Stimulated activated CD8-positive, alpha-beta memory T cell treated with anti-CD3 and anti-CD28 coated beads, Interleukin-4, amount 100 ng/mL, for 48 hours (primary cell): ENCODE data around the gene PTGES.
A peak's percentile ranks its signal among the peaks of the same experiment; 100 is the strongest.
"Not testable (repeated sequence)": the region's sequence is repeated elsewhere in the genome, so short reads cannot be mapped to it uniquely, and the experiment has no call there.

ENCODE experiments used
- DNase-seq: peaks from one replicate; pipeline ENCODE4 v3.0.0-alpha.2; 2020

PTGES gene, protein sequence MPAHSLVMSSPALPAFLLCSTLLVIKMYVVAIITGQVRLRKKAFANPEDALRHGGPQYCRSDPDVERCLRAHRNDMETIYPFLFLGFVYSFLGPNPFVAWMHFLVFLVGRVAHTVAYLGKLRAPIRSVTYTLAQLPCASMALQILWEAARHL

DNA sequence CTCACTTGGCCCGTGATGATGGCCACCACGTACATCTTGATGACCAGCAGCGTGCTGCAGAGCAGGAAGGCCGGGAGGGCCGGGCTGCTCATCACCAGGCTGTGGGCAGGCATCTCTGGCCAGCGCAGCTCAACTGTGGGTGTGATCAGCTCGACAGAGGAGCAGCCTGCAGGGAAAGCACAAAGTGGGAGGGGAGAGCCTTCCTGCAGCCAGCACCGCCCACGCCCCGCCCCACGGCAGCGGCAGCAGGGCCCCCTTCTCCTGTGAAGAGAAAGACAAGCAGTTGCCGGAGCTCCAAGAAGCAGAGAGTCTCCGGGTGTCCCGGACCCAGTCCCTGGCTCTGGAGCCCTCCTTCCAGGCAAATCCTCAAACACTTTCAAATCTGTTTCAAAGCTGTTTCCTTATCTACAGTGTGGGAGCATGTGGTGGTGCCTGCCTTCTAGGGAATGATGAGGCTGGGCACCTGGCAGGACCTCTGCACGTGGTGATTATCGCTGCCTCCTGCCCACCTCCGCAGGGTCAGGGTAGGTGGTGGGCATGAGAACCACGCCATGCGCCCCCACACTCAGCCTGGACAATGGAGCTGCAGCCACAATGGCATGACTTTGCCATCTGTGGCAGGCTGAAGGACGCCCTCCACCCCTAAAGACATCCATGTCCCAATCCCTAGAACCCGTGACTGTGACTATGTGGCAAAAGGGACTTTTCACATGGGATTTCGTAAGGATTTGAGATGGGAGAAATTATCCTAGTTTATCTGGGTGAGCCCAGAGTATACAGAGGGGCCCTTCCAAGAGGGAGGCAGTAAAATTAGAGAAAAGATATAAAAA lies at the start of gene PTGES:
TSS of gene PTGES (minus strand) at position 143 of the 830 bp plus-strand sequence. CDS start at position 113, 30 bp downstream.
- peak; percentile 71 for DNase-seq

DNA sequence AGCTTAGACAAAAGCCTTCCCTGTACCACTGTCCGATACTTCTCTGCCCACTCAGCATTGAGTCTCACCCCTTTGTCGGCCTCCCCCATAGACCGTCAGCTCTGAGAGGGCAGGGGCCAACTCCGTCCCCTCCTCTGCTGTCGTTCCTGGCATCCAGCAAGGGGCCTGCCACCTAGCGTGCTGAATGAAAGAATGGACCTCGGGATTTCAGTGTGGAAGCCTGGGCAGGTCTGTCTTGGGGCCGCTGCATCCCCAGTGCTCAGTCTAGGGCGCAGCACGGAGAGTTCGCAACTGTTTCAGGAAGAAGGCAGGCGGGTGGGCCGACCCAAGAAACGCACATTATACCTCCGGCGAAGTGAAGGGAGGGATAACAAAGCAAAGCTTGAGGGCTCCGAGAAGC lies 48.7 kb upstream of the PTGES start:
- DNase-seq, result no peak

DNA sequence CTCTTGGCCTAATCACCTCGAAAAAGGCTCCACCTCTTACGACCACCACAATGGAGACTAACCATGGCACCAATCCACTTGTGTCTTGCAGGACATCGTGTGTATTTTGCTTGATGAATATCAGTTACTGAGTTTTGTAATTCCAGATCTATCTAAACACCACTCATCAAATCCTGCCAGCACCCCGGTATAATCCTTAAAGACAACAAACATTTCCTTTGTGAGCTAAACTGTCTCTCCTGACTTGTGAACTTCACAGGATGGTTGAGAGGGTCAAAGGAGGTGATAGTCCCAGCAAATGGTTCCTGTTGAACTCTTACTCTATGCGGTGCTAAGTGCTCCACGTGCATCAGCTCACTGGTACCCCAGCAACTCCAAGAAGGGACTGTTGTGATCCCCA lies 46.1 kb upstream of the PTGES start:
- DNase-seq, result no peak

DNA sequence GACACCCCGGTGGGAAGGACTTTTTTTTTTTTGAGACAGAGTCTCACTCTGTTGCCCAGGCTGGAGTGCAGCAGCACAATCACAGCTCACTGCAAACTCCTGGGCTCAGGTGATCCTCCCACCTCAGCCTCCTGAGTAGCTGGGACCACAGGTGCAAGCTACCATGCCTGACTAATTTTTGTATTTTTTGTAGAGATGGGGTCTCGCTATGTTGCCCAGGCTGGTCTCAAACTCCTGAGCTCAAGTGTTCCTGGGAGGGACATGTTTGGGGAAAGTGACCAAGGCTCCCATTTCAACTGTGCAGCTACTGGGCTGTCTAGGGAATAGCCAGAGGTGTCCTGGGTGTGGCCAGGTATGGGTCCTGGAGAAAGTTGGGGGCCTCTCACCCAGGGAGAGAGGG lies 43.2 kb upstream of the PTGES start:
- DNase-seq, result not testable (repeated sequence)

DNA sequence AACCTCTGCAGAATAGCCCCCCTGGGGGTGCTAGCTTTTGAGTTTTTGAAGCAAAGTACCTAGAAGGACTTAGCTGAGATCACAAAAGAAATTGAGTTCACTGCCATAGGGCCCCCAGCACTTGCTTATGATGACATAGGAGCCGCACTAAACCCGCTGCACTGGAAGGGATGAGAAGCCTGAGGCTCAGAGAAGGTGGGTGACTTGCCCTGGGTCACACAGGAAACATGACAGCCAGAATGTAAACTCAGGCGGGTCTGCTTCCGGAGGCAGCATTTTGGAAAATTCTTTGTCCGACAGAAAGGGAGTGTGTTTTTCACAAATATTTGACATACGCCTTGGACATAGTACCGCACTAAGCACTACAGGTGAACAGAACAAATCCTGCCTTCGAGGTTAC lies 41.7 kb upstream of the PTGES start:
- no peak for DNase-seq

DNA sequence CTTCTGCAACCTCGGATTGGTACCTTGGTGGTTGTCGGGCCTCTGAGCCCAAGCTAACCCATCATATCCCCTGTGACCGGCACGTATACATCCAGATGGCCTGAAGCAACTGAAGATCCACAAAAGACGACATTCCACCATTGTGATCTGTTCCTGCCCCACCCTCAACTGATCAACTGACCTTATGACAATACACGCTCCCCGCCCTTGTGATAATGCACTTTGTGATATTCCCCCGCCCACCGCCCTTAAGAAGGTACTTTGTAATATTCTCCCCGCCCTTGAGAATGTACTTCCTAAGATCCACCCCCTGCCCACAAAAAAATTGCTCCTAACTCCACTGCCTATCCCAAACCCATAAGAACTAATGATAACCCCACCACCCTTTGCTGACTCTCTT lies 33.6 kb upstream of the PTGES start:
- DNase-seq, result no peak

DNA sequence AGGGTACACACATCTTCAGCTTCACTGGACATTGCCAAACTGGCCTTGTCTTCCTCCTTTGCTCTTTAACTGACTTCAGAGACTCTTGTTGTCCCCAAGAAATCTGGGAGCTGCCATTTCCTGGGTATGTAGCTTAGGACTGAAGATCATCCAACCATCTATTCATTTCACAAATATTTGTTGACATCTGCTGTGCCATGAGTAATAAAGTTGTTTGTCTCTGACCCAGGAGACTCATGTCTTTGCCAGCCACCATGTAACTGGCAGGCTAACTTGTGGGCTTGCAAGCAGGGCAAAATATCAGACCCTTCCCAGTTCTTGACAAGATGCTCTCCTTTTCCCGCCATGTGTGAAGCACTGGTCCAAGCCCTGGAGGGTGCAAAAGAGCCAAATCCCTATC lies 33.0 kb upstream of the PTGES start:
- no peak for DNase-seq

DNA sequence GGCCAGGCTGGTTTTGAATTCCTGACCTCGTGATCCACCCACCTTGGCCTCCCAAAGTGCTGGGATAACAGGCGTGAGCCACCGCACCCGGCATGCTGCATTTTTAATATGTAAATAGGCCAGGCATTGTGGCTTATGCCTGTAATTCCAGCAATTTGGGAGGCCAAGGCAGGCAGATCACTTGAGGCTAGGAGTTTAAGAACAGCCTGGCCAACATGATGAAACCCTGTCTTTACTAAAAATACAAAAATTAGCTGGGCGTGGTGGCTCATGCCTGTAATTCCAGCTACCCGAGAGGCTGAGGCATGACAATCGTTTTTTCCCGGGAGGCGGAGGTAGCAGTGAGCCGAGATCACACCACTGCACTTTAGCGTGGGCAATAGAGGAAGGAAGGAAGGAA lies 32.1 kb upstream of the PTGES start:
- DNase-seq, result not testable (repeated sequence)

DNA sequence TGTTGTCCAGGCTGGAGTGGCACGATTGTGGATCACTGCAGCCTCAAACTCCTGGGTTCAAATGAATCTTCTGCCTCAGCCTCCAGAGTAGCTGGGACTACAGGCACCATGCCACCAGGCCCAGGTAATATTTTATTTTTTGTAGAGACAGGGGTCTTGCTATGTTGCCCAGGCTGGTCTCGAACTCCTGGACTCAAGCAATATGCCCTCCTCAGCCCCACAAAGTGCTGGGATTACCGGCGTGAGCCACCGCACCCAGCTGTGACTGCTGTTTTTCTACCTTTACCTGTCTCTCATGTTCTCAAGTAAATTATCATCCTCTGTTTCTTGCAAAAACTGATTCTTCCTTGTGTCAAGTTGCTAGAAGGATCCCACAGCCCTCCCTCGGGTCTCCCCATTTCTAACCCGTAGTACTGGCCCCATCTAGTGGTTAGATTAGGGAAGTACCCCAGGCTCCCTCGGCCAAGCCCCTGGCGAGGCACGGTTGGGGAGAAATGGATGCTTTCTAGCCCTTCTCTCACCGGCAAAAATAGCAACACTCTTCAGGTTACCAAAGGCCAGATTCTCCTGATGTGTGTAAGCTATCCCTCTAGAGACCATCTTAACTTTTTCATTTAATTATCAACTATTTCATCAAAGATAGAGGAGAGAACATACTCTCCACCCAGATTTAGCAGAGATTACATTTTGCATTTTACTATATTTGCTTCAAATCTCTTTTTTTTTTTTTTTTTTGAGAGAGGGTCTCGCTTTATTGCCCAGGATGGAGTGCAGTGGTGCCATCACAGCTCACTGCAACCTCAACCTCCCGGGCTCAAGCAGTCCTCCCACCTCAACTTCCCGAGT lies 30.9 kb upstream of the PTGES start:
- DNase-seq, result peak; percentile 86

DNA sequence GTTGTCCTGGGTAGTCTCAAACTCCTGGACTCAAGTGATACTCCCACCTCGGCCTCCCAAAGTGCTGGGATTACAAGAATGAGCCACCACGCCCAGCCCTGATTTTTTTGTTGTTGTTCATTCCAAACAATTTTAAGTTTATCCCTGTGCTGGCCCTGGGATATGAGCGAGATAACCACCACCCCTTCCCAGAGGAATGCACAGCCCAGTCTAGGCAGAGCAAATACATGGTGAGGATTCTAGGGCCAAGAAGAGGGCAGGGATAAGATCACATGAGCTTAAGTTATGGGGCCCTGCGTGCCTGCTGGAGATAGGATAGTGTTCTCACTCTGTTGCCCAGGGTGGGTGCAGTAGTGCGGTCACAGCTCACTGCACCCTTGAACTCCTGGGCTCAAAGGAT lies 29.1 kb upstream of the PTGES start:
- no peak for DNase-seq

DNA sequence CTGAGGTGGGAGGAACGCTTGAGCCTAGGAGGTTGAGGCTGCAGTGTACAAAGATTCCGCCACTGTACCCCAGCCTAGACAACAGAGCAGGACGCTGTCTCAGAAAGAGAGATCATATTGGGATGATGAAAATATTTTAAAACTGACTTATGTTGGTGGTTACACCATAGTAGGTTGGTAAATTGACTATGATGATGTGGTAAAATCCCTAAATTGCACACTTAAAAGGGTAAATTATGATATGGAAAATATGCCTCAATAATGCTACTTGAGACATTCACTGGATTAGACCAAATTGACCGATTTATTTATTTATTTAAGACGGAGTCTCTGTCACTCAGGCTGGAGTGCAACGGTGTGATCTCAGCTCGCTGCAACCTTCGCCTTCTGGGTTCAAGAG lies 28.3 kb upstream of the PTGES start:
- DNase-seq, result no peak

DNA sequence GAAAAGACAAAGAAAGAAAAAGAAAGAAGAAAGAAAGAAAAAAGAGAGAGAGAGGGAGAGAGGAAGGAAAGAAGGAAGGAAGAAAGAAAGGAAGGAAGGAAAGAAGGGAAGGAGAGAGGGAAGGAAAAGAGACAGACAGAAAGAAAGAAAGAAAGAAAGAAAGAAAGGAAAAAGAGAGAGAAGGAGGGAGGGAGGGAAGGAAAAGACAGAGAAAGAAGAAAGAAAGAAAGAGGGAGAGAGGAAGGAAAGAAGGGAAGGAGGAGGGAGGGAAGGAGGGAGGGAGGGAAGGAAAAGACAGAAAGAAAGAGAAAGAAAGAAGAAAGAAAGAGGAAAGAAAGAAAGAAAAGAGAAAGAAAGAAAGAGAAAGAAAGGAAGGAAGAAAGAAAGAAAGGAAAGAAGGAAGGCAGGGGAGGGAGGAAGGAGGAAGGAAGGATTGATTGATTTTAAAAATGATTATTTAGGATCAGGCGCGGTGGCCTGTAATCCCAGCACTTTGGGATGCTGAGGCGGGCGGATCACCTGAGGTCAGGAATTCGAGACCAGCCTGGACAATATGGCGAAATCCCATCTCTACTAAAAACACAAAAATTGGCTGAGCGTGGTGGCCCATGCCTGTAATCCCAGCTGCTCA lies 26.8 kb upstream of the PTGES start:
- DNase-seq, result no peak

DNA sequence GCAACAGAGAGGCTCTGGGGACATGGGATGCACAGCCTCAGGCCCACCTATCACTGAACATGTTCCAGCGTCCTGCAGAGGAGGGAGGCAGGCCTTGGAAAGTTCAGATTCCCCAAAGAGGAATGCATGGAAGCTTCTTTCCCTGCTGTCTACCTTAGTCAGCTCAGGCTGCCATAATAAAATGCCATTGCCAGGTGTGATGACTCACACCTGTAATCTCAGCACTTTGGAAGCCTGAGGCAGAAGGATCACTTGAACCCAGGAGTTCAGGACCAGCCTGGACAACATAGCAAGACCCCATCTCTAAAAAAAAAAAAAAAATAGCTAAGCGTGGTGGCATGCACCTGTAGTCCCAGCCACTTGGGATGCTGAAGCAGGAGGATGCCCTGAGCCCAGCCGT lies 25.6 kb upstream of the PTGES start:
- DNase-seq, result no peak

DNA sequence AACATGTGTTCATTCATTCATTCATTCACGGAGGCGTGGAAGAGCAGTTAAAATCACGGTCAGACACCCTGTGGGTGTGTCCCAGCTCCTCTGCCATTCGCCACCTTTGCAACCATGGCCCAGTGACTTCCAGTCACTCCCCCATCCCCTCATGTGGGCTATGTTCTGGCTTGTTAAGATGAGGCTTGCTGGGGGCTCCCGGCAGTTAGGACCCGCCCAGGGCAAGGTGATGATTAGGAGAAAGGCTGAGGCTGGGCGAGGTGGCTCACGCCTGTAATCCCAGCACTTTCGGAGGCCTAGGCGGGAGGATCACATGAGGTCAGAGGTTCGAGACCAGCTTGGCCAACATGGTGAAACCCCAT lies 24.9 kb upstream of the PTGES start:
- no peak for DNase-seq

DNA sequence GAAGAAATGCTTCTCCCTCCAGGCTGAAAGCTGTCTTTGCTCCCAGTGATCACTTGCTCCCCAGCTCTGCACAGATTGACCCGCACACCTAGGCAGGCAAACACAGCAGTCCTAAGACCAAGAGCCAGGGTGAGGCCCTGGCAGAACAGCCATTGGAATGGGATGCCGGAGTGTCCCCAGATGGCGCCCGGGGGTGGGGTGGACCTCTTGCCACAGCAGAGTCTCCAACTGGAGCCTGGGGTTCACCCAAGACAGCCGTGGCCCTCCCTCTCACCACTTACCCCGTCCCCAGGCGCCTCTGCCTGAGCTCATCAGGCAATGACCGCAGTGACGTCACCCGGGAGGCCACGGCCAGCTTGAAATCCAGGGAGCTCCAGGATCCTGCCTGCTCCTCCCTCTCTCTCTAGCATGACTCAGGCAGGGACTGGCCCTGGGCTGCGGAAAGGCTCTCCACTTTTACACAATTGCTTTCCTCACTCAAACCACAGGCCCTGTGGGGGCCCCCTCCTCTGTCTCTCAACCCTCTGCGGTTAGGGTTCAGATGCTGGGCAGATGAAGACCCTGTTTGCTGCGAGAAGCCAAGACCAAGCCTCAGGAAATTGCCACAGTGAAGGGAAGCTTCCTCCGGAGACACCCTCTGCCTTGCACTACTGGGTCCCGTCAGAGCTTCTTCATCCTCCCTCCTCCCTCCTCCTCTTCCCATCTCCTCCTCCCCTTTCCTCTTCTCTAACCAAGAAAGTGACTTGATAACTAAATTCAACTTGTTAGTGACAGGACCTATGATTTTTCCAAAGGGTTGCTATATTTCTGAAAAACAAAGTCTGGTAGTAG lies 24.3 kb upstream of the PTGES start:
- DNase-seq, result peak; percentile 84

DNA sequence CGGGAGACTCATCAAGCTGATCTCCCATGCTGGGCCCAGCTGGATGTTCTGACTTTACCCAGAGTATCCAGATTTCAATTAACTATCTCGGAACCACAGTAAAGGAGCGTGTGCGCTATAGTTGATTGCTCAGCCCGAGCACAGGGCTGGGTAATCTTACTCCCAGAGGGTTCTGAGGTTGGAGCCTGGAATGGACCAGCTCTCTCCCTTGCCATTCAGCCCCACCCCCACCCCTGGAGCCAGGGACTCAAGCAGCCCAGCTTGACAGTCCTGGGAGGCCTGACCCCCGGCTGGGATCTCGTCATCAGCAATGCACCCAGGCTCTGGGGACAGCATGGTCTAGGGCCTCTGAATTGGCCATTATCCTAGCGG lies 23.7 kb upstream of the PTGES start:
- DNase-seq, result no peak

DNA sequence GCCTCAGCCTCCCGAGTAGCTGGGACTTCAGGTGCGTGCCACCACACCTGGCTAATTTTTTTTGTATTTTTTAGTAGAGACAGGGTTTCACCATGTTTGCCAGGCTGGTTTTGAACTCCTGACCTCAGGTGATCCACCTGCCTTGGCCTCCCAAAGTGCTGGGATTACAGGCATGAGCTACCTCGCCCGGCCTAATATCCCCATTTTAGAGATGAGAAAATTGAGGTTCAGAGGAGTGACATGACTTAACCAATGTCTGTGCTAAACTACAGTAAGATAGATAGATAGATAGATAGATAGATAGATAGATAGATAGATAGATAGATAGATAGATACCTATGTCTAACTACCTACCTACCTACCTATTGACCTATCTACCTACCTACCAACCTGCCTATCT lies 23.3 kb upstream of the PTGES start:
- not testable (repeated sequence) for DNase-seq

DNA sequence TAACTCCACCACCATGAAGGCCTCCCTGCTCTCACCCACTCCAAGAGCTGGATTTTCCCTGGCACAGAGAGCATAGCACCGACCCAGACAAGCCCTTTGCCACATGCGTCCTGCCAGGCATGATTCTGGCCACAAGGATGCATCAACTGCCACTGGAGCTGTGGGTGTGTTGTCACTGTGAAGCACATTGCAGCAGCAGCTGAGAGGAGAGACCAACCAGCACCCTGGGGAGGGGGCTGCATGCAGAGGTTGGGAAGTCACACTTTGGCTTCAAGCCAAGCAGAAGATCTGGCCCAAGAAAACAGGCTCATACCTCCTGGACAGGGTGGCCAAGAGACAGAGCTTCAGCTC lies 22.6 kb upstream of the PTGES start:
- DNase-seq, result no peak

DNA sequence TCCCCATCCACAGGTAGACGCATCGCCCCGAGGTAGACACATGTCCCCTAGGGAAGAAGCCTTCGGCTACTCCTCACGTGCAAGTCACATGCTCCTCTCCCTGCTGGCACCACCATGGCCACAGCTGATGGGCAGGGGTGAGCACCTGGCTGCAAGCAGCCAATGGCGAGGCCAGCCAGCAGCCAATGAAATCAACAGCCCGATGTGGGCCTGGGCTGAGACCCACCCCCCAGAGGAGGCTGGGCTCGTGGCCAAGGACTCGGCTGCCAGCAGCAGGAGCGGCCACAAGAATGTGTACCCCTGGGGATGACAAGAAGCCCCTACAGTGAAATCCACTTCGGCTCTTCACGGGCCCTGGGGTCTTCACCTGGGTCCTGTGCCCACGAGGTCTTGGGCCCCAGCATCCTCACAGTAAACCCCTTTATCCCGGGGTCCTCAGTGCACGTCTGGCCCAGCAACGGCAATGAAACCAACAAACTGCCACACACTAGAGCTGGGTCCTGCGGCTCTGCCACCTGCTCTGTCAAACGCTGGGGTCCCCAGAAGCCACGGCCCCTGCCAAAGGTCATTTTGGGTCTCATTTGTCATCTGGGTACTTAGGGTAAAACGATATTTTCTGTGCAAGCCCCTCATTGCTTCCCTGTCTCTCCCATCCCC lies 22.1 kb upstream of the PTGES start:
- DNase-seq, result no peak

DNA sequence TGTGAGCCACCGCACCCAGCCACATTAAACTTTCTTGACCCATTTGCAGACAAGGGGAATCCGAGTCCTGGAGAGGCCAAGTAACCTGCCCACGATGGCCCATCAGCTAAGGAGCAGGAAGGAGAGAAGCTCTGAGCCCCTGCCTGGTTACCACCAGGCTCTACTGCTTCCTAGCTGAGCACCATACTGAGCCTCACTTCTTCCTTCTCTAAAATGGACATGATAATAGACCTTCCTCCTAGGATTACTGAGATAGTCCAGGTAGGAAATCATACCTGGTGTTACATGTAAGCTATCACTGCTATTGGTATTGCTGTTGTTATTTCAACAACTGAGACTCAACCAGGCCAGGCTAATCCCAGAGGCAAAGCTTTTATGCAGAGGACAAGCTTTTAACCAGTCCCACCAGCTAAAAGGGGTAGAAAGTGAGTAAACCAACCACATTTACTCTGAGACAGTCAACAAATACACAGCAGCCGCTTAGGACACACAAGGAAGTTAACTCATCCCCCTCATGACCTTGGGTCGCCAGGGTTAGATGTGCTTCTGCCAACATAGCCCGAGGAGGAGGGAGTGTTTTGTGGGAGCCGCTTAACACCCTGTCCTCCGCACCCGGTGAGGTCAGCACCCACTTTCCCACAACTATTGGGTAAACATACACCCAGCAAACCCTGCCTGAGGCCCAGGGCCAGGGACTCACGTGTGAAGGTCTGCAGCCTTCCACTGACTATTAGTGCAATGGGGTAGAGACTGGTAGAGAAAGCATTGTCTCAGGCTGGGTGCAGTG lies 20.6 kb upstream of the PTGES start:
- DNase-seq, result no peak

DNA sequence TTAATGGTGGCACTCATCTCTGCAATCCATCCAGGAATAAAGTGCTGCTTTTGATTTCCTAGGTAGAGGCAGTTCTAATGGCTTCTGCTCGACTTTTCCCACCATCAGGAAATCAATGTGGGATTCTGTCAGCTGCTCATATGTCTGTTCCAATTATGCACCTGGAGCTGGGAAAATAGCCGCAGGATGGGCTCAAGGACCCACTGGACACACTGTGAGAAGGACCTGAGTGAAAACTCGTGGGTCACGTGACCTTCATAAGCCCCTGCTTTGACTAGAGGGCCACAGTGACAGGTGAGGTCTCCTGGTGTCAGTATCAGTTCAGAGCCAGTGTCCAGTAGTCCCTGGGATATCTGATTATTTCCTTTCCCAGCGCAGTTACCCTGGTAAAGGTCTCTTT lies 17.9 kb upstream of the PTGES start:
- no peak for DNase-seq
